Esophagus (tissue), 2 donors: ENCODE measurements around the gene CLTA. TPM values are rescaled to one million over a fixed set of nuclear protein-coding genes. Genes with fewer than 3 reads are reported as not detected.
"Not testable (repeated sequence)": the region's sequence is repeated elsewhere in the genome, so short reads cannot be mapped to it uniquely, and the experiment has no call there.

Source experiments
- H3K27ac ChIP-seq, 2 donors: one replicate each; pipeline ENCODE4 v1.5.1; 2013; ENCODE audit warnings: low read depth in 2 of 2, mild to moderate bottlenecking in 2 of 2, inconsistent platforms in 1 of 2, low read length in 1 of 2, moderate library complexity in 1 of 2
- H3K27me3 ChIP-seq, 2 donors: one replicate each; pipeline ENCODE4 v1.6.1; 2013; ENCODE audit warnings: low read length in 2 of 2, control low read depth in 1 of 2, mild to moderate bottlenecking in 1 of 2; ENCODE audit not compliant: insufficient read depth in 2 of 2, control insufficient read depth in 1 of 2
- H3K36me3 ChIP-seq, 2 donors: one replicate each; pipeline ENCODE4 v1.6.1; 2013; ENCODE audit warnings: low read length in 1 of 2; ENCODE audit not compliant: control insufficient read depth in 2 of 2, insufficient read depth in 2 of 2
- H3K4me1 ChIP-seq, 2 donors: one replicate each; pipeline ENCODE4 v1.6.1; 2013; ENCODE audit warnings: low read length in 1 of 2; ENCODE audit not compliant: control insufficient read depth in 2 of 2, insufficient read depth in 2 of 2
- H3K4me3 ChIP-seq, 2 donors: one replicate each; pipeline ENCODE4 v1.5.1; 2013; ENCODE audit warnings: low read length in 2 of 2, mild to moderate bottlenecking in 2 of 2, low read depth in 1 of 2, moderate library complexity in 1 of 2
- H3K9me3 ChIP-seq, 2 donors: one replicate each; pipeline ENCODE4 v1.6.1; 2013; ENCODE audit warnings: mild to moderate bottlenecking in 2 of 2, low read depth in 1 of 2, low read length in 1 of 2, moderate library complexity in 1 of 2; ENCODE audit not compliant: control insufficient read depth in 2 of 2, insufficient read depth in 1 of 2
- WGBS, 2 donors: extraction: QIAGEN DNeasy Blood & Tissue Kit; methylation state at CpG; one replicate each; pipeline ENCODE4 v1.1.7; 2013; 5-methylcytosine and 5-hydroxymethylcytosine counted together
- polyA plus RNA-seq, 2 donors: library from polyadenylated mRNA; stranded (reverse); fragments of 200-250 nt; gene quantifications; one replicate each; pipeline ENCODE4 v1.2.3, GENCODE V29; 2013
- donor health status: healthy with polysubstance abuse.
- donor health status: Bipolar disorder and iron deficiency.

Gene CLTA
- polyA plus RNA-seq, 2 donors = 93.2 to 202 TPM

DNA sequence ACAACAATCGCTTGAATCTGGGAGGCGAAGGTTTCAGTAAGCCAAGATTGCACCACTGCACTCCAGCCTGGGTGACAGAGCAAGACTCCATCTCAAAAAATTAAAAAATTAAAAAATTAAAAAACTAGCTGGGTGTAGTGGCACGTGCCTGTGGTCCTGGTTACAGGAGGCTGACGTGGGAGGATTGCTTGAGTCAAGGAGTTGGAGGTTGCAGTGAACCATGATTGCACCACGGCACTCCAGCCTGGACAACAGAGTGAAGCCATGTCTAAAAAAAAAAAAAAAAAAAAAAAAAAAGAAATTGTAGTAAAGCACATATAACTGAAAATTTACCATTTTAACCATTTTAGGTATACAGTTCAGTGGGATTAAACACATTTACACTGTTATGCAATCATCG is 34.6 kb upstream of the CLTA start:
- no peaks in the 10 kb centered on the region for H3K36me3 ChIP-seq
- no peak overlapping the region for H3K4me3 ChIP-seq
- H3K4me1 ChIP-seq = peaks cover 0 to 2% of the 10 kb centered on the region in 2 donors
- WGBS, 2 donors = 94 to 98% methylated on average over 6 of the region's 6 CpGs
- H3K27me3 ChIP-seq = no peaks in the 10 kb centered on the region
- no peaks in the 10 kb centered on the region for H3K9me3 ChIP-seq
- H3K27ac ChIP-seq = no peak overlapping the region

DNA sequence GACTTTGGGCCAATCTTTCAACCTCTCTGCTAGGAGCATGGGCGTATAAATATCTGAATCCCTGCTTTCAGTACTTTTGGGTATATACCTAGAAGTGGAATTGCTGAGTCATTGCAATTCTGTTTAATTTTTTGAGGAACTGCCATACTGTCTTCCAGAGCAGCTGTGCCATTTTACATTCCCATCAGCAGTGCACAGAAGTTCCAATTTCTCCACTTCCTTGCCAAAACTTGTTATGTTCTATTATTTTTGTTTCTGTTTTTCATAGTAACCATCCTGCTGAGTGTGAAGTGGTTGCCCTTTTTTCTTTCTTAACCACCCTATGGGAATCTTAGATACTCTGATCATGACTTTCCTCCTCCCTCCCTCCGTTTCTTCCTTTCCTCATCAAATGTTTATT is 32.6 kb upstream of the CLTA start:
- Histone ChIP-seq H3K27ac (peak overlapping the region in 1 of 2 donors; percentile 18), H3K4me1 (no peaks in the 10 kb centered on the region), H3K27me3 (no peaks in the 10 kb centered on the region), H3K4me3 (no peak overlapping the region), H3K36me3 (no peaks in the 10 kb centered on the region), H3K9me3 (no peaks in the 10 kb centered on the region)
- 68 to 74% methylated on average over 2 of the region's 2 CpGs for WGBS, 2 donors

DNA sequence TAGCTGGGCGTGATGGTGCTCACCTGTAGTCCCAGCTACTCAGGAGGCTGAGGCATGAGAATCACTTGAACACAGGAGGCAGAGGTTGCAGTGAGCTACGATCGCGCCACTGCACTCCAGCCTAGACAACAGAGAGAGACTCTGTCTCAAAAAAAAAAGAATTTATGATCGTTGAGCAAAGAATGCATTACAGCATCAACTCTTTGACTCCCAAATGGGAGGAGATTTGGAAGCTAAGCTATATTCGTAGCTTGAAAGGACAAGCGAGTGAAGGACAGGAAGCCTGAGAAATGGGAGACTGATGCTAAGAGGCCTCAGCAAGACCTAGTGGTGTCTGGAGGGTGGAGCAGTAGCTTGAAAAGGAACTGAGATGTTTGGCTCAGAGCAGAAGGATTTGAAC is 31.8 kb upstream of the CLTA start:
- Histone ChIP-seq H3K36me3 (no peaks in the 10 kb centered on the region), H3K4me3 (no peak overlapping the region), H3K4me1 (no peaks in the 10 kb centered on the region), H3K27ac (peak overlapping the region in 1 of 2 donors; percentile 21), H3K9me3 (no peaks in the 10 kb centered on the region), H3K27me3 (no peaks in the 10 kb centered on the region)
- 74 to 75% methylated on average over 7 of the region's 7 CpGs for WGBS, 2 donors

DNA sequence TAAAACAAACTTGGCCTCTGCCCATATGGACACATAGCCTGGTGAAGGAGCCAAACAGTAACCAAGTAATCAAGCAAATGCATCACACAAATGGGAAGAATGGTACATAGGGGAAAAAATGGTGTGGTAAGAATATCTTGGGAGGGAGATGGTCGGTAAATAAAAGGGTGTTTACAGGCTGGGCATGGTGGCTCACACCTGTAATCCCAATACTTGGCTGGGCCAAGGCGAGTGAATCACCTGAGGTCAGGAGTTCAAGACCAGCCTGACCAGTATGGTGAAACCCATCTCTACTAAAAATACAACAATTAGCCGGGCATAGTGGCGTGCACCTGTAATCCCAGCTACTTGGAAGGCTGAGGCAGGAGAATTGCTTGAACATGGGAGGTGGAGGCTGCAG is 31.2 kb upstream of the CLTA start:
- H3K4me3 ChIP-seq, H3K4me1 ChIP-seq, H3K9me3 ChIP-seq, H3K27me3 ChIP-seq, H3K36me3 ChIP-seq: not testable (repeated sequence)
- WGBS, 2 donors = 70 to 80% methylated on average over 4 of the region's 4 CpGs
- peak overlapping the region in 1 of 2 donors; percentile 21 for H3K27ac ChIP-seq

DNA sequence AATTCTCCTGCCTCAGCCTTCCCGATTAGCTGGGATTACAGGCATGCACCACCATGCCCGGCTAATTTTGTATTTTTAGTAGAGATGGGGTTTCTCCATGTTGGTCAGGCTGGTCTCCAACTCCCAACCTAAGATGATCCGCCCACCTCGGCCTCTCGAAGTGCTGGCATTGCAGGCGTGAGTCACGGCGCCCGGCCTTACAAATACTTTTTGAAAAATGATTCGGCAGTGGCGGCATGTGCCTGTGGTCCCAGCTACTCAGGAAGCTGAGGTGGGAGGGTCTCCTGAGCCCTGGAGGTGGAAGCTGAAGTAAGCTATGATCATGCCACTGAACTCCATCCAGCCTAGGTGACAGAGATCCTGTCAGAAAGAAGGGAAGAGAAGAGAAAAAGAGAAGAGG is 30.6 kb upstream of the CLTA start:
- not testable (repeated sequence) for H3K4me3 ChIP-seq, H3K36me3 ChIP-seq, H3K27me3 ChIP-seq, H3K27ac ChIP-seq, H3K9me3 ChIP-seq, H3K4me1 ChIP-seq
- 78 to 85% methylated on average over 11 of the region's 11 CpGs for WGBS, 2 donors

DNA sequence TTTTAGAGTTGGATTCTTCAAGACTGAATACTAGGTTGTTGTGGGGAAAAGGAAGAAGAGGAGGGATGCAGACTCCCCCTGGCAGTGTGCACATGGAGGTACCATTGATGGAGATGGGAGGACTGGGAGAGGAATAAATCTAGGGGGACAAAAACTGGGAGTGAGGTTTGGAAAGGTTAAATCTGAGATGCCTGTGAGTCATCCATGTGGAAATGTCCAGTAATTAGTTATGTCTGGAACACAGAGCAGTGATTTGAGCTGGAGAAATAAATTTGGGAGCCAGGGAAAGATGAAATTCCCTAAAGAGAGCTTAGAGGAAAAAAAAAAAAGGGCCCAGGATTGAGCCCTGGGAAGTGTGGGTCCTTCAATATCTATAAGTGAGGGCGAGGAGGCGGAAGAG is 29.5 kb upstream of the CLTA start:
- H3K27me3 ChIP-seq = no peaks in the 10 kb centered on the region
- H3K27ac ChIP-seq = peak overlapping the region; percentile 17 to 18
- 83 to 91% methylated on average over 2 of the region's 2 CpGs for WGBS, 2 donors
- no peaks in the 10 kb centered on the region for H3K9me3 ChIP-seq
- H3K4me3 ChIP-seq = no peak overlapping the region
- H3K4me1 ChIP-seq = no peaks in the 10 kb centered on the region
- no peaks in the 10 kb centered on the region for H3K36me3 ChIP-seq

DNA sequence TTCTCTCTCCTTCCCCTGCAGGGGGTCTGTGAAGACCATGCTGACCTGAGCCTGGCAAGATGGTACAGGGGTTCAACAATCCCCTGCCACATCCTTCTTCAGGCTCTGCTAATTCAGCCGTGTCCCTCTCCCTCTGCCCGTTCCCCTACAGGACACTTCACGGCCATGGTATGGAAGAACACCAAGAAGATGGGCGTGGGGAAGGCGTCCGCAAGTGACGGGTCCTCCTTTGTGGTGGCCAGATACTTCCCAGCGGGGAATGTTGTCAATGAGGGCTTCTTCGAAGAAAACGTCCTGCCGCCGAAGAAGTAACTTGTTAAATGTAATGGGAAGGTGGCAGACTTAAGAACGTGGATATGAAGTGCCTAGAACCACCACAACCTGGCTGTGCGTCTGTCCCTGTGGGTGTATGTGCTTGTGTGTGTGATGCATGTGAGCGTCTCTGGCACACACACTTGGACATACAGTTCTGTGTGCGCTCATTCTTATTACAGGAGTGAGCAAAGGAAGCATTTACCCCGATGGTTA is 28.4 kb upstream of the CLTA start:
- Histone ChIP-seq H3K9me3 (no peaks in the 10 kb centered on the region), H3K27ac (no peak overlapping the region), H3K4me1 (no peaks in the 10 kb centered on the region), H3K4me3 (no peak overlapping the region), H3K27me3 (no peaks in the 10 kb centered on the region), H3K36me3 (no peaks in the 10 kb centered on the region)
- WGBS, 2 donors = 85 to 87% methylated on average over 17 of the region's 17 CpGs

DNA sequence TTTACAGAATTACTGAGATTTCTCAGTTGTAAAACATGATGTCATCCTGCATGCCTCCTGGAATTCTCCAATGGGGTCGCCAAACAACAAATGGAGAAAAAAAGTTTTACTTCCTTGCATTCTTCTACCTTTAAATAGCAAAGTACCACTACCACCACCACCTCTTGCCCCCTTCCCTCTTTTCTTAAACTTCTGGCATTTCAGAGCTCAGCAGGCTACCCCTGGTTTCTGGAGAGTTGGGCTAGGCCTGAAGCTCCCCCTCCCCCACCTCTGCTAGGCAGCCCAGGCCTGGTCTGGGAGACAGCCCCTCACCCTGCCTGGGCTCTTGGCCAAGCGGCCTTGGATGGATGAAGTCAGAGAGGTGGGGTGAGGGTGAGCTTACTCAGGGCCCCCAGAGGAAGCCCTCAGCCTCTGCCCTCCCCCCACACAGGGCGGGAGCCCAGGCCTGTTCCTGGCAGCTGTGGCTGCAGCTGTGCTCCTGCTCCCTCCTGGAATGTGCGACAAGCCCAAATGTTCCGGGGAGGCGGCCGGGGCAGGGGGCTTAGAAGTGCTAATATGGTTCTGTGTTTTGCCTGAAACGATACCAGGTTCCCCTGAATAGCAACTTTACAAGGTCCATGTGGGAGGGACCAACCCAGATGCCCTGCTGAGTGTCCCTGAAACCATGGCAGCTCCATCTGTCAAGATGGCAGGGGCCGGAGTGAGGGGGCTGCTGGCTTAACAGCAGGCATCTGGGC is 27.5 kb upstream of the CLTA start:
- H3K4me3 ChIP-seq = no peak overlapping the region
- H3K4me1 ChIP-seq = no peaks in the 10 kb centered on the region
- 48 to 57% methylated on average over 9 of the region's 9 CpGs for WGBS, 2 donors
- no peaks in the 10 kb centered on the region for H3K9me3 ChIP-seq
- peak overlapping the region; percentile 43 to 56 for H3K27ac ChIP-seq
- no peaks in the 10 kb centered on the region for H3K27me3 ChIP-seq
- H3K36me3 ChIP-seq = no peaks in the 10 kb centered on the region

DNA sequence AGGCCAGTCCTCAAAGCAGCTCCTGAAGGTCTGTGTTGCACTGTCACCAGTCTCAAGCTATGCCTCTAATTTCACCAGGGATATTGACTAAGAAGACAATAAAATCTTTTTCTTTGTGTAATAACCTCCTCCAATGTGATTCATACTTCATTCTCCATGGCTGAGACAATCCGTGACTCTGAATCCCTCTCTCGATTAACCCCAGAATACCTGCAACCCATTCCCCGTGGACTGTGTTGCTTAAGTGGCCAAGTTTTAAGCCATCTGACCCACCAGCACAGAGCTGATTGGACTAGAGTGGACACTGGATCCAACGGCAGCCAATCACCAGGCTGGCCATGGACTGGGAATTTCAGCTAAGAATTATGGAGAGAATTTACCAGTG is 26.9 kb upstream of the CLTA start:
- Histone ChIP-seq H3K9me3 (no peaks in the 10 kb centered on the region), H3K36me3 (no peaks in the 10 kb centered on the region), H3K27ac (peak overlapping the region; percentile 43 to 56), H3K4me1 (no peaks in the 10 kb centered on the region), H3K4me3 (no peak overlapping the region), H3K27me3 (no peaks in the 10 kb centered on the region)
- 60 to 69% methylated on average over 4 of the region's 4 CpGs for WGBS, 2 donors

DNA sequence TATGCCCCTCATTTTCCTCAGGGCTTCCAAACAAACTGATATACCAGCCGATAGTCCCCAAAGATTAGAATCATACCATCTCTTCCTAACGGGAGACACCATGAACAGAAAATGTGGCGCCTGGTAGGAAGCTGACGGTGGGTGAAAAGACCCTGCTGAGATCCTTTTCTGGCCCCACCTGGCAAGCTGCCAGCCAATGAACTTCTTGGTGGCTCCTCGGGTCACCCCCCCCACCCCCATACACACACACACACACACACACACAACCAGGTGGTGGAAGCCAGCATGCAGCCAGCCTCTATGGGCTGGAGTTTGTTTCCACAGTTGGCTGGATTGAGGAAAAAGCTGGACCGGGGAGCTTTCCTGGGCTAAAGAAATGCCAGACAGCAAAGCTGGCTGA is 26.3 kb upstream of the CLTA start:
- WGBS, 2 donors = 73 to 79% methylated on average over 6 of the region's 6 CpGs
- Histone ChIP-seq H3K27ac (peak overlapping the region in 1 of 2 donors; percentile 14), H3K9me3 (no peaks in the 10 kb centered on the region), H3K4me3 (no peak overlapping the region), H3K27me3 (no peaks in the 10 kb centered on the region), H3K4me1 (no peaks in the 10 kb centered on the region), H3K36me3 (no peaks in the 10 kb centered on the region)
